Parathyroid adenoma (tissue), 2 donors: ENCODE results near the gene RRM1.

Source experiments
- H2AFZ ChIP-seq: fragments of 300-600 bp; sonication (generic); one replicate; pipeline ENCODE4 v1.7.0; 2017; ENCODE audit warnings: antibody characterized with exemption, mild to moderate bottlenecking
- H3K27ac ChIP-seq: fragments of 300-600 bp; sonication (generic); one replicate; pipeline ENCODE4 v1.7.0; 2017
- H3K27me3 ChIP-seq: fragments of 300-600 bp; sonication (generic); one replicate; pipeline ENCODE4 v1.7.0; 2017; ENCODE audit warnings: low read length; ENCODE audit not compliant: control insufficient read depth, insufficient read depth
- H3K36me3 ChIP-seq: fragments of 300-600 bp; sonication (generic); one replicate; pipeline ENCODE4 v1.7.0; 2017; ENCODE audit warnings: low read length; ENCODE audit not compliant: control insufficient read depth, insufficient read depth
- H3K4me1 ChIP-seq: fragments of 300-600 bp; sonication (generic); one replicate; pipeline ENCODE4 v1.7.0; 2017; ENCODE audit warnings: control low read depth
- H3K4me2 ChIP-seq: fragments of 300-600 bp; sonication (generic); one replicate; pipeline ENCODE4 v1.7.0; 2017; ENCODE audit warnings: low read length
- H3K4me3 ChIP-seq: fragments of 300-600 bp; sonication (generic); one replicate; pipeline ENCODE4 v1.7.0; 2017; ENCODE audit warnings: low read depth, low read length
- H3K79me2 ChIP-seq: fragments of 300-600 bp; sonication (generic); one replicate; pipeline ENCODE4 v1.7.0; 2017; ENCODE audit warnings: control low read depth
- H3K9ac ChIP-seq: fragments of 300-600 bp; sonication (generic); one replicate; pipeline ENCODE4 v1.7.0; 2017; ENCODE audit warnings: mild to moderate bottlenecking
- H3K9me3 ChIP-seq: fragments of 300-600 bp; sonication (generic); one replicate; pipeline ENCODE4 v1.7.0; 2017; ENCODE audit warnings: low read length; ENCODE audit not compliant: control insufficient read depth
- TF ChIP-seq, protein P1 (sequence below): fragments of 300-600 bp; sonication (generic); IDR thresholded peaks from one replicate; pipeline ENCODE4 v1.7.0; 2017; ENCODE audit warnings: antibody characterized with exemption, mild to moderate bottlenecking
- donor health status: primary hyperparathyroidism.

Gene RRM1

DNA sequence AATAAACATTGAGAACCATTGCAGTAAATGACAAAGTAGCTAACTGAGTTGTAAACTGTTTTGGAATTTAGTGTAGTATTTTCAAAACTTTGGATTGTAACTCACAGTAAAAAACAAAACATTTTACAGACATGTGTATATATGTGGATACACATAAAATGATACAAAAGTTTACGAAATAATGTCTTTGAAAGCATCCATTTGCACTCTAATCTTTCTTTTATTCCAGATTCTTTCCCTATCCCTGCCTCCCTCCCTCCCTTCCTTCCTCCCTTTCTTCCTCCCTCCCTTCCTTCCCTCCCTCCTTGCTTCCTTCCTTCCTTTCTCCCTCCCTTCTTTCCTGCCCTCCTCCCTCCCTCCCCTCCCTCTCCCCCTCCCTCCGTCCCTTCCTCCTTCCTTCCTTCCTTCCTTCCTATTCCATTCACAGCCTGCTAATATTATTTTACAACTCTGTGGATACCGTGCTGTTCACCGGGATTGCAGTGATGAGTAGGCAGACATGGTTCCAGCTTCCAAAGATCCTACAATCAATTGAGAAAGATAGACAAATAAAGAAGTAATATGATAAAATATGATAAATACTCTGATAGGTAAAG, 3.5 kb downstream of the RRM1 start:
- H3K27me3 ChIP-seq, result no peaks in the 10 kb centered on the region

DNA sequence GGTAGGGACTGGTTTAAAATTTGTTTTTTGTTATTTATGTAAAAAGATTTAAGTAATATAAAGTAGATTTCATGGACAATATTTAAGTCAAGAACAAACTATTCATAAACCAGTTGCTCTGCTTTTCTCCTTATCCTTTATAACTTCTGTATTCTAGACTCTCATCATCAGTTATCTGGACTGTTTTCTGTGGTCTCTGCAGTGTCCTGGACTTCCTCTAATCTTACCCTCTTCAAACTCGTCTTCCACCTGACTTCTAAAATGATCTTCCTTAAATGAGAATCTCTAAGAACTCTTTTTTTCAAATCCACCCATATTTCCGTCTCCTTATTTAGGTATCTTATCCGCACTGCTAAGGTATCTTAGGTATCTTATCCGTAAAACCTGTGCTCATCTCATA, 8.1 kb downstream of the RRM1 start:
- Histone ChIP-seq H3K79me2 (no peaks in the 10 kb centered on the region), H3K9me3 (no peaks in the 10 kb centered on the region), H3K27me3 (no peaks in the 10 kb centered on the region), H3K36me3 (no peaks in the 10 kb centered on the region), H3K9ac (no peak overlapping the region), H3K27ac (no peak overlapping the region), H3K4me2 (no peak overlapping the region), H3K4me3 (no peak overlapping the region), H3K4me1 (no peaks in the 10 kb centered on the region), H2AFZ (no peak overlapping the region)
- TF ChIP-seq, protein P1, sequence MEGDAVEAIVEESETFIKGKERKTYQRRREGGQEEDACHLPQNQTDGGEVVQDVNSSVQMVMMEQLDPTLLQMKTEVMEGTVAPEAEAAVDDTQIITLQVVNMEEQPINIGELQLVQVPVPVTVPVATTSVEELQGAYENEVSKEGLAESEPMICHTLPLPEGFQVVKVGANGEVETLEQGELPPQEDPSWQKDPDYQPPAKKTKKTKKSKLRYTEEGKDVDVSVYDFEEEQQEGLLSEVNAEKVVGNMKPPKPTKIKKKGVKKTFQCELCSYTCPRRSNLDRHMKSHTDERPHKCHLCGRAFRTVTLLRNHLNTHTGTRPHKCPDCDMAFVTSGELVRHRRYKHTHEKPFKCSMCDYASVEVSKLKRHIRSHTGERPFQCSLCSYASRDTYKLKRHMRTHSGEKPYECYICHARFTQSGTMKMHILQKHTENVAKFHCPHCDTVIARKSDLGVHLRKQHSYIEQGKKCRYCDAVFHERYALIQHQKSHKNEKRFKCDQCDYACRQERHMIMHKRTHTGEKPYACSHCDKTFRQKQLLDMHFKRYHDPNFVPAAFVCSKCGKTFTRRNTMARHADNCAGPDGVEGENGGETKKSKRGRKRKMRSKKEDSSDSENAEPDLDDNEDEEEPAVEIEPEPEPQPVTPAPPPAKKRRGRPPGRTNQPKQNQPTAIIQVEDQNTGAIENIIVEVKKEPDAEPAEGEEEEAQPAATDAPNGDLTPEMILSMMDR, result no peak

More for the DNA sequence above, 3.5 kb downstream of the RRM1 start:
- no peaks in the 10 kb centered on the region for H3K4me1 ChIP-seq
- no peak overlapping the region for H2AFZ ChIP-seq
- H3K9ac ChIP-seq, result no peak overlapping the region
- H3K79me2 ChIP-seq, result no peaks in the 10 kb centered on the region
- H3K36me3 ChIP-seq, result no peaks in the 10 kb centered on the region
- TF ChIP-seq, protein P1, result no peak
- H3K4me3 ChIP-seq, result no peak overlapping the region
- H3K9me3 ChIP-seq, result no peaks in the 10 kb centered on the region
- no peak overlapping the region for H3K4me2 ChIP-seq
- no peak overlapping the region for H3K27ac ChIP-seq

DNA sequence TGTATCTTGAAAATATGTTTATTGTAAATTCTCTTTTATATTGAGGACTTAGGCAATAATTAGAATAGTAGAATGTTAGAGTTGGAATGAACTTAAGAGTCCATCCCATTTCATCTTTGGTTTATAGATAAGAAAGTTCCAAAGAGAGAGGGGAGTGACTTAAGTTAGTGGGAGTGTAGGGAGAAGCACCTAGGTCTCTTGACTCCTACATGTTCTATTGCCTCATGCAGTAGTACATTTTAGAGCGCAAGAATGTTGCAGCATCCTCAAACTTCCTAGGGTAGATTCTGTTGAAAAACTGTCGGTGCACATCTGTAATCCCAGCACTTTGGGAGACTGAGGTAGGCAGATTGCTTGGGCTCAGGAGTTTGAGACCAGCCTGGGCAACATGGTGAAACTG, 8.7 kb downstream of the RRM1 start:
- H3K27me3 ChIP-seq, result no peaks in the 10 kb centered on the region
- no peak overlapping the region for H3K4me3 ChIP-seq
- H3K27ac ChIP-seq, result no peak overlapping the region
- no peak overlapping the region for H2AFZ ChIP-seq
- H3K9ac ChIP-seq, result no peak overlapping the region
- H3K4me1 ChIP-seq, result no peaks in the 10 kb centered on the region
- TF ChIP-seq, protein P1, result no peak
- no peaks in the 10 kb centered on the region for H3K79me2 ChIP-seq
- no peak overlapping the region for H3K4me2 ChIP-seq
- no peaks in the 10 kb centered on the region for H3K9me3 ChIP-seq
- H3K36me3 ChIP-seq, result no peaks in the 10 kb centered on the region

DNA sequence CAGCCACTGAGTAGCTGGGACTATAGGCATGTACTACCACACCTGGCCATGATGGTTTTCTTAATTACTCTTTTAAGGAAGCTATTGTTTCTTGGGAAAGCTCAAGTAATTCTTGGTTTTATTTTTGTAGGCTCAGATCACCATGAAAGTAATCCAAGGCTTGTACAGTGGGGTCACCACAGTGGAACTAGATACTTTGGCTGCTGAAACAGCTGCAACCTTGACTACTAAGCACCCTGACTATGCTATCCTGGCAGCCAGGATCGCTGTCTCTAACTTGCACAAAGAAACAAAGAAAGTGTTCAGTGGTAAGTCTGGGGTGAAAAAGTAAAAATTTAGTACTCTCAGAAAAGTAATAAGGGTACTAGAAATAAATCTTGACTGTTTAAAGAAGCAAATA, 11.3 kb downstream of the RRM1 start:
- Histone ChIP-seq H3K79me2 (no peaks in the 10 kb centered on the region), H3K4me2 (no peak overlapping the region), H3K36me3 (no peaks in the 10 kb centered on the region), H2AFZ (no peak overlapping the region), H3K9ac (no peak overlapping the region), H3K4me1 (no peaks in the 10 kb centered on the region), H3K4me3 (no peak overlapping the region), H3K27ac (no peak overlapping the region), H3K27me3 (no peaks in the 10 kb centered on the region), H3K9me3 (no peaks in the 10 kb centered on the region)
- TF ChIP-seq, protein P1, result no peak

DNA sequence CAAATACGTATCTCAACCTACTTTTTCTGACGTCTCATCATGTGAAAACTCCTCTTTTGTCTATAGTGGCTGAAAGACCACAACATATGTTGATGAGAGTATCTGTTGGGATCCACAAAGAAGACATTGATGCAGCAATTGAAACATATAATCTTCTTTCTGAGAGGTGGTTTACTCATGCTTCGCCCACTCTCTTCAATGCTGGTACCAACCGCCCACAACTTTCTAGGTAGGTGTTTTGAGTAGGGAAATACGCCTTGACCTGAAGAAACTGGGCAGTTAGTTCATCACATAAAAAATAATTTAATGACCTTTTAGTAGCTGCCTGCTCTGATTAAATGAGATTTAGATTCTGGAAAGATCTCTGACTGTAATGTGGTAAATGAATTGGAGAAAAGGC, 17.2 kb downstream of the RRM1 start:
- Histone ChIP-seq H3K27ac (no peak overlapping the region), H3K27me3 (no peaks in the 10 kb centered on the region), H3K9me3 (no peaks in the 10 kb centered on the region), H3K4me1 (no peaks in the 10 kb centered on the region), H3K79me2 (no peaks in the 10 kb centered on the region), H2AFZ (no peak overlapping the region), H3K4me2 (no peak overlapping the region), H3K36me3 (no peaks in the 10 kb centered on the region), H3K4me3 (no peak overlapping the region), H3K9ac (no peak overlapping the region)
- TF ChIP-seq, protein P1, result no peak
